Mucosa of gallbladder (tissue), 1 donor: Measurements from ENCODE around the gene MAPK9. TPM values are rescaled to one million over a fixed set of nuclear protein-coding genes. Genes with fewer than 3 reads are reported as not detected.
"Not testable (repeated sequence)": the region's sequence is repeated elsewhere in the genome, so short reads cannot be mapped to it uniquely, and the experiment has no call there.

Source experiments
- DNase-seq: peaks from one replicate; pipeline ENCODE4 v3.0.0-alpha.2; 2020; ENCODE audit warnings: low spot score
- total RNA-seq: library from RNA; stranded (reverse); gene quantifications from one replicate; pipeline ENCODE4 v1.2.1, GENCODE V29; 2021
- donor health status: DM: no; HTN: no; CAD: no.

Gene MAPK9
- total RNA-seq, 1 donor from 2014 or later, result 36.1 TPM

GRCh38 chr5:180326989-180327565 is 35.2 kb upstream of the MAPK9 start:
- DNase-seq, result no peak

DNA sequence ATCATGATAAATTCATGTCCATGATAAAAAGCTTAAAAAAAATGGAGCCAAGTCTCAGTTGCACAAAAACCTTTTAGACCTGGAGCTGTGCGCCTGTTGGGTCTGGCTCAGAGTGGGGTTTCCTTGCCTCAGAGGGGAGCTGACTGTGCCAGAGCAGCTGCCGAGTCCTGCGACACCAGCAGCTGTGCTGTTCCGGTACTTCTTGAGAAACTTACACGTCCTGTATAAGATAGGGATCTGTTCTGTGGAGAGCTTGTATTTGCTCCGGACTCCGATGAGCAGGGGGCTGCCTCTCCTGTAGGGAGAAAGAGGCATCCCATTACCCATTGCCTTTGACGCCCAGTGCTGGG is 32.7 kb upstream of the MAPK9 start:
- no peak for DNase-seq

- no peak for DNase-seq
Measured at GRCh38 chr5:180323941-180324600, 32.2 kb upstream of the MAPK9 start.

GRCh38 chr5:180323160-180323559 is 31.3 kb upstream of the MAPK9 start:
- no peak for DNase-seq

DNA sequence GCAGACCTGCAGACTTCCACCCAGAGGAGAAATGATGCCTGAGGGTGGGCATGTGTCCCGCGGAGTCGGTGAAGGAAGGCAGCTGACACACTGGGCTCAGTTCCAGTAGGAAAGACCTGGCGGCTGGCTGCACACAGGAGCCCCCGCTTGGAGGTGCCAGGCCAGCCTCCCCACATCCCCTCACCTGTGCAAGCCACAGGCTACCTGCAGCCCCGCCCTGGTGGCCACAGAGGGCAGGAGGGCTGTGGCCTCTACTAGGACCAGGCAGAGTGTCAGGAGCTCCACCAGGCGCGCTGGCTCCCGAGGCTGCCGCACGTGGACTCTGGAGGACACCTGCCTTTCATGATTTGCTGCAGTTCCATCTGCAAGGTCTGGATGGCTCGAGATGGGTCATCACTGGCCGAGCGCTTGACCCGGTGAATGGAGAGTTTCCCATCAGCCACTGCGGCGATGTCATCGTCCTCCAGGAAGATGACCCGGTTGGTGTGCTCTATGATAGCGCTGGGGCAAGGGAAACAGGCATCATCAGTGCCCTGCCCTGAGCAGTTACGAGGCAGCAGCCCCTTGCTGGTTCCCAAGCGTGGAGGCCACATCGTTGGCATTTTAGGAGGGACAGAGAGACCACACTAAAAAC is 26.7 kb upstream of the MAPK9 start:
- no peak for DNase-seq

GRCh38 chr5:180316586-180316985 is 24.7 kb upstream of the MAPK9 start:
- no peak for DNase-seq

GRCh38 chr5:180315762-180316212 is 23.9 kb upstream of the MAPK9 start:
- DNase-seq, result peak; percentile 58

GRCh38 chr5:180313677-180314505 is 22.0 kb upstream of the MAPK9 start:
- peak; percentile 87 for DNase-seq

- DNase-seq, result no peak
Measured at GRCh38 chr5:180311216-180311615, 19.3 kb upstream of the MAPK9 start.

GRCh38 chr5:180306796-180307195 is 14.9 kb upstream of the MAPK9 start:
- no peak for DNase-seq

DNA sequence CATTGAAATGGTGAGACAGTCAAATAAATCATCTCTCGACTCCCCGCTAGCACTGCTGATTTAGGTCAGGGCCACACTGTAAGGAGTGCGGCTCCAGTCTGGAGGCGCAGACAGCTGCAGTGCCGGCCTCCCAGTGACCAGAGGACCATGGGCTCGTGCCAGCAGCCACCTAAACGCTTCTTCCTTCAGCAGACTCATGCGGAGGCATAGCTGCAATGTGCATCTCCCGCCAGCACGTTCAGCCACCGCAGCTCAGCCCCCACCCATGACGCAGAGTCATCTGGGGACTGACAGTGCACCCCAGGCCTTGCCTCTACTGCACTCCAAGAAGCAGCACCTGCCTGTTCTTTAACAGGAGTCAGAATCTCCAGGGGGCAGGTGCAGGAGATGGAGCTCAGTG is 13.6 kb upstream of the MAPK9 start:
- no peak for DNase-seq

GRCh38 chr5:180304431-180305375 is 12.8 kb upstream of the MAPK9 start:
- DNase-seq, result no peak

DNA sequence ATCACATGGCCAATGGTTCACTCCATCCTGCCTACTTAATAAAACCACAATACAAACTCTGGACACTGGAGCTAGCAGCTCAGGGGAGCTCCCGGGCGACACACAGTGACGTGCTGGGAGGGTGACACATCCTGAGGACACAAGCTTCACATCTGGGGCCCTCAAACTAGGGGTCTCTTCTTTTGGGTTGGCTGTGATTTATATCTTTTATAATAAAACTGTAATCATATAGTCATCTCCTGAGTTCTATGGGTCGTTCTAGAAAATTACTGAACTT is 12.1 kb upstream of the MAPK9 start:
- no peak for DNase-seq

DNA sequence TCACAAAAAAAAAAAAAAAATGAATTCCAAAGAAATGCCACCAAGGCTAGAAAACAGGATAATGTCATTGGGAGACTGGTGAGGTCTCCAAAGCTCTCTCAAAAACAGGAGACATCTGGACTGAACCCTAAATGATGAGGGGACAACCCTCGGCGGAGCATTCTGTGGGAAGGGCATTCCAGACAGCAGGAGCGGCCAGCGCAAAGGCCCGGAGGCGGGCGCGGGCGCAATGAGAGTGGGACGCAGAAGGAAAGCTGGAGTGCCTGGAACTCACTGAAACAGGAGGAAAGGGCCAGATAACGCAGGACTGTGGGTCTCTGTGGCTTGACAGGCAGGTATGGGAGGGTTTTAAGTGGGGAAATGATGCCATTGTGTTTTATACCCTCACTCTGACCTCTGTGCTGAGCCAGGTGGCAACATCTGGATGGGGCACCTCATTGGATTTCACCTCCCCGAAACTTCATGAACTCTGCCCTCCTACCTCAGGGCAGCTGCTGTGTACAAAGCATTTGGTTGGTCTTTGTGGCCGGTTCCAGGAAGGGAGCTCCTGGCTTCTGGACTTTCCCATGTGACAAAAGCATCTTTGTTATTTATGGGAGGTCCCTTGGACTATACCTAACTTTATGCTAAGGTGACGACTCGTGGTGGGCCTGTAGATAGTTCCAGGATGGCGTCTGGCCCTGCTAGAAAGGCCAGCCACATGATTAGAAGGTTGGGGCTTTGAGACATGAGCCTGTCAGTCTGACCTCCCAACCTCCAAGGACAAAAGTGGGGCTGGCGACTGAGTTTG is 11.5 kb upstream of the MAPK9 start:
- no peak for DNase-seq

GRCh38 chr5:180302256-180302655 is 10.4 kb upstream of the MAPK9 start:
- DNase-seq, result no peak

GRCh38 chr5:180301253-180301652 is 9.4 kb upstream of the MAPK9 start:
- no peak for DNase-seq

DNA sequence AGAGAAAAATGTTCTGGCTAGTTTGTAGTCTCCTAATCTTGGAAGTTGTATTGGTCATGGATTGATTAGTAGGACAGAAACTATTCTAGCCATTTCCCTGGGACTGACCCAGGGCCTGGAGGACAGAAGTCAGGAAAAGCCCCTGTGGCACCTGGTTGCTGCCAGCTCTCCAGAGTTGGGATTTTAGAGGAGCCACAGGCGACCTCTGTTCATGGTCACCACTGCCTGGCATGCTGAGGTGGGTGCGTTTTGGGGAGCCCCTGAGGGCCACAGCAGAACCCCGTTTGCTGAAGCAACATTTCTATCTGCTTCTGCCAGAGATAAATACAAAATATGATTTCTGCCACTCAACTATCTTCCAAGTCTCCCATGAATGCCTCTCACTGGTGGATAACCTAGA is 7.6 kb upstream of the MAPK9 start:
- no peak for DNase-seq

- not testable (repeated sequence) for DNase-seq
Measured at GRCh38 chr5:180299014-180299413, 7.1 kb upstream of the MAPK9 start.

- no peak for DNase-seq
Measured at GRCh38 chr5:180297587-180298282, 5.9 kb upstream of the MAPK9 start.

GRCh38 chr5:180296771-180297170 is 4.9 kb upstream of the MAPK9 start:
- no peak for DNase-seq
